HL-60 (cell line): Measurements from ENCODE around the gene FHAD1.

ENCODE experiments used
- DNase-seq, 2 experiments: peaks; one replicate each; pipeline ENCODE4 v3.0.0-alpha.2; 2010 to 2020; ENCODE audit warnings: low read depth in 1 of 2, low spot score in 1 of 2
- H3K27ac ChIP-seq: fragments of 250-450 bp; sonication (Bioruptor Pico); replicated peaks from 2 replicates; pipeline ENCODE4 v1.5.1; 2020; ENCODE audit warnings: mild to moderate bottlenecking, moderate library complexity
- H3K27me3 ChIP-seq: fragments of 250-450 bp; sonication (Bioruptor Pico); 2 replicates; pipeline ENCODE4 v1.5.1; 2021; ENCODE audit warnings: mild to moderate bottlenecking, moderate library complexity; ENCODE audit not compliant: insufficient read depth, poor library complexity, severe bottlenecking
- H3K4me3 ChIP-seq: replicated peaks from 2 replicates; pipeline ENCODE4 v1.5.1; 2011; ENCODE audit warnings: mild to moderate bottlenecking, control low read depth, low read length; ENCODE audit not compliant: insufficient read depth
- CTCF ChIP-seq: IDR thresholded peaks from one replicate; pipeline ENCODE4 v1.5.1; 2011; ENCODE audit warnings: low read length, control low read depth, inconsistent platforms; ENCODE audit not compliant: insufficient read depth
- GABPA ChIP-seq: IDR thresholded peaks from 2 replicates; pipeline ENCODE4 v1.6.1; 2012; ENCODE audit warnings: low read depth
- POLR2AphosphoS5 ChIP-seq: IDR thresholded peaks from 2 replicates; pipeline ENCODE4 v1.6.1; 2012; ENCODE audit warnings: low read depth
- REST ChIP-seq: IDR thresholded peaks from 2 replicates; pipeline ENCODE4 v1.6.1; 2012; ENCODE audit warnings: low read depth; ENCODE audit not compliant: insufficient replicate concordance
- SPI1 ChIP-seq: IDR thresholded peaks from 2 replicates; pipeline ENCODE4 v1.6.1; 2012; ENCODE audit warnings: low read depth, mild to moderate bottlenecking, borderline replicate concordance

The FHAD1 gene

GRCh38 chr1:15214527-15214926, 32.5 kb upstream of the FHAD1 start:
- Histone ChIP-seq H3K4me3 (no peak overlapping the region), H3K27me3 (no peaks in the 10 kb centered on the region), H3K27ac (no peak overlapping the region)
- TF ChIP-seq GABPA (no peak), REST (no peak), SPI1 (no peak), POLR2AphosphoS5 (no peak), CTCF (no peak)
- DNase-seq: no peak

GRCh38 chr1:15215116-15215515, 31.9 kb upstream of the FHAD1 start:
- TF ChIP-seq REST: no peak
- H3K27me3 ChIP-seq: no peaks in the 10 kb centered on the region
- no peak overlapping the region for H3K27ac ChIP-seq
- H3K4me3 ChIP-seq: no peak overlapping the region
- DNase-seq: no peak

- TF ChIP-seq GABPA: no peak
- no peak for TF ChIP-seq CTCF
- TF ChIP-seq SPI1: no peak
- TF ChIP-seq POLR2AphosphoS5: no peak
- TF ChIP-seq REST: no peak
- no peaks in the 10 kb centered on the region for H3K27me3 ChIP-seq
- no peak for DNase-seq
- no peak overlapping the region for H3K4me3 ChIP-seq
- no peak overlapping the region for H3K27ac ChIP-seq
These were observed 29.4 kb upstream of the FHAD1 start for GRCh38 chr1:15217654-15218053.
